Panc1 (cell line): ENCODE data around the gene DNAJA4.

Experiments
- CTCF ChIP-seq: fragments of 450-650 bp; IDR thresholded peaks from 2 replicates; pipeline ENCODE4 v1.5.1; 2017; ENCODE audit warnings: mild to moderate bottlenecking
- POLR2AphosphoS5 ChIP-seq: IDR thresholded peaks from 2 replicates; pipeline ENCODE4 v1.6.1; 2012; ENCODE audit warnings: mild to moderate bottlenecking, low read depth, low read length, moderate library complexity
- REST ChIP-seq, 2 experiments: IDR thresholded peaks; 2 replicates each; pipeline ENCODE4 v1.6.1; 2011 to 2012; ENCODE audit warnings: low read depth in 2 of 2, control low read depth in 1 of 2, low read length in 1 of 2, mild to moderate bottlenecking in 1 of 2, moderate library complexity in 1 of 2; ENCODE audit not compliant: insufficient read depth in 1 of 2

- TF ChIP-seq CTCF = no peak
- TF ChIP-seq REST (IDR thresholded peaks at IDR 0.05; ENCODE audit: insufficient read depth in 1 of 2, low read depth in 2 of 2, low read length in 1 of 2) = no peak
- no peak for TF ChIP-seq POLR2AphosphoS5
Measured at GRCh38 chr15:78263907-78264303, 457 bp upstream of the DNAJA4 start.
